Measurements from ENCODE around the gene MIA.
"Not testable (repeated sequence)": the region's sequence is repeated elsewhere in the genome, so short reads cannot be mapped to it uniquely, and the experiment has no call there.

Gene MIA

GRCh38 chr19:40774916-40775631 lies at the start of gene MIA:
Gene MIA (plus strand): TSS chr19:40775521. CDS start chr19:40775543, 22 bp downstream.
- no peak for DNase-seq

- DNase-seq = no peak
These were observed 49.0 kb upstream of the MIA start for GRCh38 chr19:40726279-40726678.

GRCh38 chr19:40730065-40730464 lies 45.3 kb upstream of the MIA start:
- not testable (repeated sequence) for DNase-seq

- not testable (repeated sequence) for DNase-seq
These were observed 43.0 kb upstream of the MIA start for GRCh38 chr19:40732304-40732703.

- DNase-seq = no peak
These were observed 42.2 kb upstream of the MIA start for GRCh38 chr19:40733149-40733548.

GRCh38 chr19:40735013-40735771 lies 40.1 kb upstream of the MIA start:
- DNase-seq = no peak

- no peak for DNase-seq
These were observed 38.7 kb upstream of the MIA start for GRCh38 chr19:40736661-40737060.

GRCh38 chr19:40737102-40737644 lies 38.1 kb upstream of the MIA start:
- no peak for DNase-seq

- no peak for DNase-seq
These were observed 36.1 kb upstream of the MIA start for GRCh38 chr19:40739030-40739839.

- no peak for DNase-seq
These were observed 35.2 kb upstream of the MIA start for GRCh38 chr19:40739871-40740703.

- DNase-seq = no peak
These were observed 34.6 kb upstream of the MIA start for GRCh38 chr19:40740747-40741146.

- no peak for DNase-seq
These were observed 33.6 kb upstream of the MIA start for GRCh38 chr19:40741527-40742390.

- DNase-seq = no peak
These were observed 32.8 kb upstream of the MIA start for GRCh38 chr19:40742477-40742876.

- no peak for DNase-seq
These were observed 32.4 kb upstream of the MIA start for GRCh38 chr19:40742886-40743285.

GRCh38 chr19:40743926-40744325 lies 31.4 kb upstream of the MIA start:
- no peak for DNase-seq

GRCh38 chr19:40744554-40745401 lies 30.5 kb upstream of the MIA start:
- DNase-seq = peak; percentile 10

GRCh38 chr19:40745402-40745780 lies 29.9 kb upstream of the MIA start:
- peak; percentile 69 for DNase-seq

GRCh38 chr19:40747536-40747935 lies 27.8 kb upstream of the MIA start:
- DNase-seq = no peak

GRCh38 chr19:40750058-40750873 lies 25.1 kb upstream of the MIA start, which contains the start of gene ACTMAP:
Gene ACTMAP (minus strand): TSS chr19:40750477. CDS start chr19:40749803, 674 bp downstream.
- peak; percentile 100 for DNase-seq

All from fibroblast of upper back skin (primary cell).